GM12892 (cell line): Measurements from ENCODE around the gene FAM163B.

Experiments
- POLR2A ChIP-seq: IDR thresholded peaks from 2 replicates; pipeline ENCODE4 v1.6.1; 2011; ENCODE audit warnings: low read depth, low read length, control low read depth
- POLR2AphosphoS5 ChIP-seq: IDR thresholded peaks from 2 replicates; pipeline ENCODE4 v1.6.1; 2011; ENCODE audit warnings: low read depth, low read length, control low read depth
- TAF1 ChIP-seq: IDR thresholded peaks from 2 replicates; pipeline ENCODE4 v1.6.1; 2011; ENCODE audit warnings: low read depth, mild to moderate bottlenecking, control low read depth, low read length, borderline replicate concordance

GRCh38 chr9:133583111-133583510 is 26.1 kb downstream of the FAM163B start:
- TF ChIP-seq POLR2A: no peak
- no peak for TF ChIP-seq TAF1
- TF ChIP-seq POLR2AphosphoS5: no peak
